ENCODE measurements around the gene CAMK2D. TPM values are rescaled to one million over a fixed set of nuclear protein-coding genes. Genes with fewer than 3 reads are reported as not detected.

Gene CAMK2D
- total and polyA plus RNA-seq, 2 experiments from 2014 or later = 4.9 to 14.6 TPM

GRCh38 chr4:113700602-113701150 lies 60.9 kb downstream of the CAMK2D start (continued):
- TF ChIP-seq ZNF462 (CRISPR knock-in tag; IDR thresholded peaks at IDR 0.05) (no peak), ZNF114 (CRISPR knock-in tag; IDR thresholded peaks at IDR 0.05) (no peak)

GRCh38 chr4:113699772-113700171 lies 61.8 kb downstream of the CAMK2D start:
- Histone ChIP-seq H3K4me2 (no peak overlapping the region), H3K27me3 (ENCODE audit: insufficient read depth) (no peaks in the 10 kb centered on the region), H4K20me1 (replicated peaks; ENCODE audit: insufficient read depth) (no peaks in the 10 kb centered on the region), H3K27ac (ENCODE audit: low read depth) (no peak overlapping the region), H3K4me3 (no peak overlapping the region), H3K9me2 (ENCODE audit: insufficient read depth) (no peaks in the 10 kb centered on the region; the same call in 1 of the 2 replicates), H3K4me1 (ENCODE audit: insufficient read depth) (no peaks in the 10 kb centered on the region), H3K36me3 (ENCODE audit: insufficient read depth) (no peaks in the 10 kb centered on the region), H2AFZ (no peak overlapping the region), H3F3A (replicated peaks; ENCODE audit: low read depth) (no peaks in the 10 kb centered on the region), H3K79me2 (replicated peaks; ENCODE audit: insufficient read depth) (no peaks in the 10 kb centered on the region)
- DNase-seq (ENCODE audit: low spot score) = no peak
- Mint-ChIP-seq H3K9me3 (no peaks in the 10 kb centered on the region), H3K36me3 (ENCODE audit: low read depth) (no peaks in the 10 kb centered on the region), H3K27me3 (ENCODE audit: insufficient read depth, low read depth, poor library complexity) (no peaks in the 10 kb centered on the region), H3K4me3 (no peak overlapping the region), H3K4me1 (peaks cover 2% of the 10 kb centered on the region; the same call in 2 of the 3 replicates), H3K27ac (no peak overlapping the region)
- ATAC-seq = no peak
- no peak for TF ChIP-seq EZH2phosphoT487 (IDR thresholded peaks at IDR 0.05; ENCODE audit: unreplicated experiment)
- no peak for TF ChIP-seq NANOG (IDR thresholded peaks at IDR 0.05; ENCODE audit: borderline replicate concordance)
- TF ChIP-seq REST (IDR thresholded peaks at IDR 0.05; ENCODE audit: unreplicated experiment) = no peak
- TF ChIP-seq CREB1 (CRISPR knock-in tag; IDR thresholded peaks at IDR 0.05; ENCODE audit: low read depth) = no peak
- TF ChIP-seq EZH2 (IDR thresholded peaks at IDR 0.05; ENCODE audit: low read depth, unreplicated experiment) = no peak
- TF ChIP-seq ETS1 (IDR thresholded peaks at IDR 0.05) = no peak
- TF ChIP-seq STAT1 (IDR thresholded peaks at IDR 0.05; ENCODE audit: unreplicated experiment) = no peak
- no peak for TF ChIP-seq POLR2AphosphoS5 (IDR thresholded peaks at IDR 0.05; ENCODE audit: low read depth)
- TF ChIP-seq CTCF (conservative IDR thresholded peaks at IDR 0.05; ENCODE audit: low read depth in 2 of 2) = no peak
- TF ChIP-seq ZNF331 (CRISPR knock-in tag; IDR thresholded peaks at IDR 0.05; ENCODE audit: low read depth) = no peak
